ENCODE measurements around the gene MAP1LC3B2. TPM values are rescaled to one million over a fixed set of nuclear protein-coding genes. Genes with fewer than 3 reads are reported as not detected.

Gene MAP1LC3B2
- total RNA-seq, 1 experiment from 2014 or later: 1.9 TPM

DNA sequence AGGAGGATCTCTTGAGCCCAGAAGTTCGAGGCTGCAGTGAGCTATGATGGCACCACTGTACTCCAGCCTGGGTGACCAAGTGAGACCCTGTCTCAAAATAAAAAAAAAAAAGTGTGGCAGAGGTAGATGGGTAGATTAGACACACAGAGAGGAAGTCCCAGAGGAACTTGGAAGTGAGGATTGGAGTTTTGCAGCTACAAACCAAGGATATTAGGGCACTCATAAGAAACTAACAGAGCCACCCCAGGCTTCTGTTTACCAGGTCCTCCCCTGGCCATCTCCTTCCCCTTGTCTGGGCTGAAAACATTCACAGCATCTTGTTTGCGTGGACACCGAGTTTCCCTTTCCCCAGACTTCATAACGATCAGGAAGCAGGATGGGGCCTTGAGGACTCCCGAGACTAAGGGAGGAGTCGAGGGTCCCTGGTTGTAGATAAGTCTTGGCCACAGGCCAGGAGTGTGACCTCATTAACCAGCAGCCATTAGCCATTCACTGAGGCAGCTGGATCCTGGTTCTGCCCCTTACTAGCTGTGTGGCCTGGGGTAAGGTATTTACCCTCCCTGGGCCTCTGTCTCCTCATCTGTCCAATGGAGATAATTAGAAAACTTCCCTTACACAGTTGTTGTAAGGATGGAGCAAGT is 2.1 kb downstream of the MAP1LC3B2 start:
- peaks cover 9% of the 10 kb centered on the region; the same call in 1 of the 2 replicates for H3K4me1 ChIP-seq (ENCODE audit: control insufficient read depth, insufficient read depth, low read length)
- H3K4me3 ChIP-seq (ENCODE audit: low read depth in 2 of 2, low read length in 2 of 2): no peak overlapping the region
- peak overlapping the region; percentile 27; the same call in 1 of the 2 replicates for H3K27ac ChIP-seq (ENCODE audit: low read length)
- in situ Hi-C loops (cut with HindIII; ENCODE audit: low pct_unique_long_range_greater_than_20kb, low sequenced_read_pairs) (no loop called here), intact Hi-C loops (cut with micrococcal nuclease; ENCODE audit: unreplicated experiment) (no loop called here)
- no TSS peak for BruUV-seq (replicated peaks)
- ChIA-PET CTCF (interaction anchor here (0.6 kb wide), 1 partner anchor 791 kb away, joined by 4 read pairs; no protein-coding TSS in a partner anchor), POLR2A (interaction anchor here (0.6 kb wide), 1 partner anchor 285 kb away, joined by 3 read pairs; no protein-coding TSS in a partner anchor)
- no peak for ATAC-seq
- H3K27me3 ChIP-seq (ENCODE audit: control insufficient read depth, insufficient read depth, low read length): no peaks in the 10 kb centered on the region
- H3K9me3 ChIP-seq (ENCODE audit: control insufficient read depth, insufficient read depth, low read depth, low read length): no peaks in the 10 kb centered on the region
- no peaks in the 10 kb centered on the region for H3K36me3 ChIP-seq (ENCODE audit: control insufficient read depth, insufficient read depth, low read length)
- TF ChIP-seq REST (IDR thresholded peaks at IDR 0.05; ENCODE audit: insufficient read depth in 1 of 2, low read depth in 2 of 2, low read length in 1 of 2) (no peak), CTCF (IDR thresholded peaks at IDR 0.05) (no peak)
- DNase-seq (ENCODE audit: low read depth, low spot score): no peak

DNA sequence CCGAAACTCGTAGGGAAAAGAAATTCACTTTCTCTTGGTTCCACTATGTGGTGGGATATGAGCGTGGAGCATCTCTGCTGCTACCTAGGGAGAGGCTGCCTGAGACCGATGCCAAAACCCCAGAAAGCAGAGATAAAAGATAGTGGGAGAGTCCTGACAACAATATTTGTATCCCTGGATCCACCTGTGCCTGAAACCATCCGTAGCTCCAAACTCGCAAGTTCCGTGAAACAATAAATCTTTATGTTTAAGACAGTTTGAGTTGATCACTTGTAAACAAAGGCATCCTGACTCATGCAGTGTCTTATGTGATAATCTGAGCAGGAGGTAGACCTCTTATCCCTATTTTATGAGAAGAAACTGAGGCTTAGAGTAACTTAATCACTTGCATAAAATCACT is 2.9 kb downstream of the MAP1LC3B2 start:
- in situ Hi-C loops (cut with HindIII; ENCODE audit: low pct_unique_long_range_greater_than_20kb, low sequenced_read_pairs): no loop called here

More for the DNA sequence above, 2.9 kb downstream of the MAP1LC3B2 start:
- H3K36me3 ChIP-seq (ENCODE audit: control insufficient read depth, insufficient read depth, low read length): no peaks in the 10 kb centered on the region
- peaks cover 9% of the 10 kb centered on the region; the same call in 1 of the 2 replicates for H3K4me1 ChIP-seq (ENCODE audit: control insufficient read depth, insufficient read depth, low read length)
- TF ChIP-seq REST (IDR thresholded peaks at IDR 0.05; ENCODE audit: insufficient read depth in 1 of 2, low read depth in 2 of 2, low read length in 1 of 2) (no peak), CTCF (IDR thresholded peaks at IDR 0.05) (no peak), POLR2AphosphoS5 (IDR thresholded peaks at IDR 0.05; ENCODE audit: low read depth, low read length) (no peak), TCF7L2 (IDR thresholded peaks at IDR 0.05; ENCODE audit: low read depth, low read length) (no peak), SIN3A (IDR thresholded peaks at IDR 0.05; ENCODE audit: borderline replicate concordance, insufficient read depth, low read depth, low read length) (no peak)
- no peak for DNase-seq (ENCODE audit: low read depth, low spot score)
- ChIA-PET CTCF (interaction anchor here (0.6 kb wide), 1 partner anchor 17 kb away, joined by 3 read pairs; no protein-coding TSS in a partner anchor), POLR2A (interaction anchor here (0.6 kb wide), 1 partner anchor 286 kb away, joined by 3 read pairs; no protein-coding TSS in a partner anchor)
- intact Hi-C loops (cut with micrococcal nuclease; ENCODE audit: unreplicated experiment): no loop called here
- H3K27ac ChIP-seq (ENCODE audit: low read length): no peak overlapping the region
- H3K4me3 ChIP-seq (ENCODE audit: low read depth in 2 of 2, low read length in 2 of 2): no peak overlapping the region
- no peaks in the 10 kb centered on the region for H3K9me3 ChIP-seq (ENCODE audit: control insufficient read depth, insufficient read depth, low read depth, low read length)
- no peaks in the 10 kb centered on the region for H3K27me3 ChIP-seq (ENCODE audit: control insufficient read depth, insufficient read depth, low read length)
- no peak for ATAC-seq
- BruUV-seq (replicated peaks): no TSS peak
